HG03521 (cell line): ENCODE data around the gene C1orf216.
"Not testable (repeated sequence)": the region's sequence is repeated elsewhere in the genome, so short reads cannot be mapped to it uniquely, and the experiment has no call there.

ENCODE experiments used
- ATAC-seq: cut with Tn5 transposase; IDR thresholded peaks from one replicate; pipeline ENCODE4 v1.9.1; 2021; ENCODE audit warnings: mild to moderate bottlenecking, moderate library complexity; ENCODE audit not compliant: unreplicated experiment

The C1orf216 gene

GRCh38 chr1:35707601-35708440, 10.9 kb downstream of the C1orf216 start:
- no peak for ATAC-seq

- ATAC-seq: no peak
Observed at GRCh38 chr1:35706846-35707600, 11.7 kb downstream of the C1orf216 start.

GRCh38 chr1:35702508-35702907, 16.2 kb downstream of the C1orf216 start:
- no peak for ATAC-seq

- ATAC-seq: not testable (repeated sequence)
Observed at GRCh38 chr1:35699152-35699551, 19.5 kb downstream of the C1orf216 start.

GRCh38 chr1:35692317-35692716, 26.4 kb downstream of the C1orf216 start:
- no peak for ATAC-seq

- ATAC-seq: no peak
Observed at GRCh38 chr1:35691571-35692220, 27.0 kb downstream of the C1orf216 start.

- no peak for ATAC-seq
Observed at GRCh38 chr1:35691080-35691479, 27.6 kb downstream of the C1orf216 start.

GRCh38 chr1:35690103-35690502, 28.6 kb downstream of the C1orf216 start:
- not testable (repeated sequence) for ATAC-seq

GRCh38 chr1:35688161-35688560, 30.5 kb downstream of the C1orf216 start:
- no peak for ATAC-seq

- ATAC-seq: no peak
Observed at GRCh38 chr1:35683012-35683411, 35.7 kb downstream of the C1orf216 start.

- ATAC-seq: no peak
Observed at GRCh38 chr1:35680271-35680670, 38.4 kb downstream of the C1orf216 start.

GRCh38 chr1:35675773-35676172, 42.9 kb downstream of the C1orf216 start:
- ATAC-seq: no peak

GRCh38 chr1:35674111-35674510, 44.6 kb downstream of the C1orf216 start:
- no peak for ATAC-seq

GRCh38 chr1:35672116-35672515, 46.6 kb downstream of the C1orf216 start:
- ATAC-seq: no peak

GRCh38 chr1:35668506-35668905, 50.2 kb downstream of the C1orf216 start:
- ATAC-seq: no peak

GRCh38 chr1:35666916-35667315, 51.8 kb downstream of the C1orf216 start:
- no peak for ATAC-seq

- ATAC-seq: no peak
Observed at GRCh38 chr1:35666216-35666615, 52.5 kb downstream of the C1orf216 start.
